ENCODE measurements around the gene HYAL1. TPM values are rescaled to one million over a fixed set of nuclear protein-coding genes. Genes with fewer than 3 reads are reported as not detected.

The HYAL1 gene
- total RNA-seq (2021) (0.37 TPM in 1 of 2 replicates, not detected in the other), Bru-seq, nascent RNA (percentile 23 among the genes with signal in this experiment), BruChase-seq, experiment 1, labeled RNA remaining after a 2-hour chase (percentile 27 among the genes with signal in this experiment), BruChase-seq, experiment 2, labeled RNA remaining after a 6-hour chase (percentile 32 among the genes with signal in this experiment)
- long read RNA-seq: 0 reads

- Histone ChIP-seq H3K27me3 (replicated peaks; ENCODE audit: insufficient read depth, low read depth, low read length, poor library complexity) (no peaks in the 10 kb centered on the region), H3K9me3 (ENCODE audit: low read depth, low read length, poor library complexity, severe bottlenecking) (no peaks in the 10 kb centered on the region), H3K27ac (ENCODE audit: low read depth, low read length, poor library complexity, severe bottlenecking) (no peak within 1 kb of the TSS), H3K36me3 (ENCODE audit: insufficient read depth, low read length, poor library complexity, severe bottlenecking) (no peaks in the 10 kb centered on the region), H3K4me3 (ENCODE audit: low read depth, low read length, poor library complexity, severe bottlenecking) (no peak within 1 kb of the TSS), H3K4me1 (ENCODE audit: insufficient read depth, low read length, poor library complexity, severe bottlenecking) (peaks cover 5% of the 10 kb centered on the region)
- ChIA-PET POLR2A (ENCODE audit: low non-redundant PET) (no interaction called here), CTCF (no interaction called here)
- no TSS peak for BruUV-seq (replicated peaks)
- no peak for DNase-seq (ENCODE audit: low spot score)
- intact Hi-C loops (cut with micrococcal nuclease; ENCODE audit: unreplicated experiment): no loop called here
- TF ChIP-seq EZH2 (IDR thresholded peaks at IDR 0.05; ENCODE audit: borderline replicate concordance, low read depth, low read length, poor library complexity, severe bottlenecking) (no peak), CTCF (conservative IDR thresholded peaks at IDR 0.05; ENCODE audit: low read depth, low read length) (no peak)
Measured at GRCh38 chr3:50303013-50303815, at the start of gene HYAL1. Gene HYAL1, minus strand, starts transcription at chr3:50303574. Its CDS starts 618 bp downstream, at chr3:50302956.

GRCh38 chr3:50352781-50353180 is 49.4 kb upstream of the HYAL1 start:
- peaks cover 5% of the 10 kb centered on the region for H3K4me1 ChIP-seq (ENCODE audit: insufficient read depth, low read length, poor library complexity, severe bottlenecking)
- intact Hi-C loops (cut with micrococcal nuclease; ENCODE audit: unreplicated experiment): loop anchor here (5.0 kb wide), 1 partner anchor 190 kb away; no protein-coding TSS in a partner anchor
- TSS peak; percentile 54 for BruUV-seq (replicated peaks)
- H3K4me3 ChIP-seq (ENCODE audit: low read depth, low read length, poor library complexity, severe bottlenecking): no peak overlapping the region
- DNase-seq (ENCODE audit: low spot score): no peak
- no peaks in the 10 kb centered on the region for H3K9me3 ChIP-seq (ENCODE audit: low read depth, low read length, poor library complexity, severe bottlenecking)
- TF ChIP-seq CTCF (conservative IDR thresholded peaks at IDR 0.05; ENCODE audit: low read depth, low read length) (0 out of 2 replicates have a peak, but pooled peaks have one; percentile 18), EZH2 (IDR thresholded peaks at IDR 0.05; ENCODE audit: borderline replicate concordance, low read depth, low read length, poor library complexity, severe bottlenecking) (no peak)
- peaks cover 3% of the 10 kb centered on the region for H3K36me3 ChIP-seq (ENCODE audit: insufficient read depth, low read length, poor library complexity, severe bottlenecking)
- ChIA-PET CTCF (no interaction called here), POLR2A (ENCODE audit: low non-redundant PET) (no interaction called here)
- H3K27ac ChIP-seq (ENCODE audit: low read depth, low read length, poor library complexity, severe bottlenecking): no peak overlapping the region
- no peaks in the 10 kb centered on the region for H3K27me3 ChIP-seq (replicated peaks; ENCODE audit: insufficient read depth, low read depth, low read length, poor library complexity)

- Histone ChIP-seq H3K4me3 (ENCODE audit: low read depth, low read length, poor library complexity, severe bottlenecking) (peak overlapping the region; percentile 72), H3K27ac (ENCODE audit: low read depth, low read length, poor library complexity, severe bottlenecking) (no peak overlapping the region), H3K9me3 (ENCODE audit: low read depth, low read length, poor library complexity, severe bottlenecking) (no peaks in the 10 kb centered on the region), H3K36me3 (ENCODE audit: insufficient read depth, low read length, poor library complexity, severe bottlenecking) (peaks cover 3% of the 10 kb centered on the region), H3K4me1 (ENCODE audit: insufficient read depth, low read length, poor library complexity, severe bottlenecking) (peaks cover 5% of the 10 kb centered on the region), H3K27me3 (replicated peaks; ENCODE audit: insufficient read depth, low read depth, low read length, poor library complexity) (no peaks in the 10 kb centered on the region)
- no peak for TF ChIP-seq CTCF (conservative IDR thresholded peaks at IDR 0.05; ENCODE audit: low read depth, low read length)
- POLR2A ChIA-PET (ENCODE audit: low non-redundant PET): no interaction called here
- CTCF ChIA-PET: no interaction called here
- no TSS peak for BruUV-seq (replicated peaks)
- DNase-seq (ENCODE audit: low spot score): no peak
- intact Hi-C loops (cut with micrococcal nuclease; ENCODE audit: unreplicated experiment): loop anchor here (5.0 kb wide), 1 partner anchor 191 kb away; no protein-coding TSS in a partner anchor
Measured at GRCh38 chr3:50351323-50351697, 47.9 kb upstream of the HYAL1 start.

Measured in A673 (cell line).